ENCODE measurements around the gene HCLS1.

DNA sequence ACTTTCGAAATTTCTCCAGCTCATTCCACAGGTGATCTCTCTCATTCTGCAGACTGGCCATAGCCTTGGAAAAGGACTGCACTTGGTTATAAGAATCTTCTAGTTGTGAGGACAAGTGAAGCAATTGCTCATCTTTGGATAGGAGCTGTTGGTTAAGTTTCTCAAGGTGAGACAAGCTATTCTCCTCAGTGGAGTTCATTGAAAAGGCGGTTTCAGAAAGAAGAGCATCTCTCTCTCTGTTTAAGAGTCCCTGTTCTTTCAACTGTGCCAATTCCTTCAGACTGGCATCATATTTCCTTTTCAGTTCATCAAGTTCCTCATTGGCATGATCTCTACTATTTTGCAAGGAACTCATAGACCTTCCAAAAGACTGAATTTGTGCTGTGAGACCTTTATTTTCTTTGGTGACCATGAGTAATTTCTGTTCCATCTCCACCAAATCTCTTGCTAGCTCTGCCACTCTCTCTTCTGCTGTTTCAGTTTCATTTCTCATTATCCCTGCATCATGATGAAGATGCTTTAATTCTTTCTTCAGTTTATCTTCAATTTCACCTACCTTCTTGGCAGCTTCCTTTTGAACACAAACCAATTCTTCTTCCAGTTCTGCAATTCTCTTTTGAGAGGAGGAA is 30.2 kb upstream of the HCLS1 start:
- TF ChIP-seq, protein P1, sequence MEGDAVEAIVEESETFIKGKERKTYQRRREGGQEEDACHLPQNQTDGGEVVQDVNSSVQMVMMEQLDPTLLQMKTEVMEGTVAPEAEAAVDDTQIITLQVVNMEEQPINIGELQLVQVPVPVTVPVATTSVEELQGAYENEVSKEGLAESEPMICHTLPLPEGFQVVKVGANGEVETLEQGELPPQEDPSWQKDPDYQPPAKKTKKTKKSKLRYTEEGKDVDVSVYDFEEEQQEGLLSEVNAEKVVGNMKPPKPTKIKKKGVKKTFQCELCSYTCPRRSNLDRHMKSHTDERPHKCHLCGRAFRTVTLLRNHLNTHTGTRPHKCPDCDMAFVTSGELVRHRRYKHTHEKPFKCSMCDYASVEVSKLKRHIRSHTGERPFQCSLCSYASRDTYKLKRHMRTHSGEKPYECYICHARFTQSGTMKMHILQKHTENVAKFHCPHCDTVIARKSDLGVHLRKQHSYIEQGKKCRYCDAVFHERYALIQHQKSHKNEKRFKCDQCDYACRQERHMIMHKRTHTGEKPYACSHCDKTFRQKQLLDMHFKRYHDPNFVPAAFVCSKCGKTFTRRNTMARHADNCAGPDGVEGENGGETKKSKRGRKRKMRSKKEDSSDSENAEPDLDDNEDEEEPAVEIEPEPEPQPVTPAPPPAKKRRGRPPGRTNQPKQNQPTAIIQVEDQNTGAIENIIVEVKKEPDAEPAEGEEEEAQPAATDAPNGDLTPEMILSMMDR (IDR thresholded peaks at IDR 0.05), result no peak
- TF ChIP-seq POLR2A (IDR thresholded peaks at IDR 0.05) (no peak), POLR2AphosphoS5 (IDR thresholded peaks at IDR 0.05) (no peak)

All from prostate gland (tissue), 2 donors.